GM18861 (cell line): ENCODE data around the gene DTD2.
"Not testable (repeated sequence)": the region's sequence is repeated elsewhere in the genome, so short reads cannot be mapped to it uniquely, and the experiment has no call there.

Experiments used
- ATAC-seq: cut with Tn5 transposase; IDR thresholded peaks from one replicate; pipeline ENCODE4 v1.9.1; 2021; ENCODE audit not compliant: unreplicated experiment

DTD2 gene

DNA sequence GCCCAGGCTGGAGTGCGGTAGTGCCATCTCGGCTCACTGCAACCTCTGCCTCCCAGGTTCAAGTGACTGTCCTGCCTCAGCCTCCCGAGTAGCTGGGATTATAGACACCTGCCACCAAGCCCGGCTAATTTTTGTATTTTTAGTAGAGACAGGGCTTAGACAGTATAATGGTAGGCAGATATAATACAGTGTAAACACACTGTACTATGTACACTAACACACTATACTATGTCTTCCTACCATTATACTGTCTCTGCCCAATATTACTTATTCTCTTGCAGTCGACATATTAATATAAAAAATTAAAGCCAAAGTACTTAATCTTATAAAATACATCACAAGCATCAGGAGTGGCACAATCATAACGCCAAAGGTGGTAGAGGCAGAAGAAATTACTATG, 15.0 kb downstream of the DTD2 start:
- no peak for ATAC-seq

DNA sequence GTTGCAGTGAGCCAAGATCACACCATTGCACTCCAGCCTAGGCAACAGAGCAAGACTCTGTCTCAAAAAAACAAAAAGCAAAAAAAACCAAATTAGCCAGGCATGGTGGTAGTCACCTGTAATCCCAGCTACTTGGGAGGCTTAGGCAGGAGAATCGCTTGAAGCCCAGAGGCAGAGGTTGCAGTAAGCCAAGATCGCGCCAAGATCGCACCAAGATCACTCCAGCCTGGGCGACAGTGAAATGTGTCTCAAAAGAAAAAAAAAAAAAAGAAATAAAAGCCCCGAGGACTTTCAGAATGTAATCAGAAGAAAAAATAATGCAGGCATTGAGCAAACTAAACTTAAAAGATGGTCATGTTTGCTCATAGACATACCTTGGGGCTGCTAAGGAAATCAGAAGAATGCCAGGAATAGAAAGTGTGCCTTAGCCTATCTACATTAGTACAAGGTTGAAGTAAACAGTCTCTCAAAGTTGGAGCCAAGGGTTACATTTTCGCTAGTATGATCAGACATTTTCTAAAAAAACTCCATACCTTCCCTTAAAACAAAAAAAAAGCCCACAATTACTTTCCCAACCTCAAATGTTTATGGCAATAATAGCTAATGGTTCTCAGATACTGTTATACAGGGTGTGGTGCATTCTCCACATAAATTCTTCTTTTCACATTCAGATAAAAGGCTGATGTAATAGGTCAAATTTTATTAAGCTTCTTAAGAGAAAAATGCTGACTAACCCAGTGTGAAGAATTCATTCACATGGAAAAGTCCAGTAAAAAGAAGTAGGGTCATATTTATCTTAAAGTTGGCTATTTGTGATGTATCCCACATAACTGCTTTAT, 15.8 kb downstream of the DTD2 start:
- ATAC-seq, result no peak

DNA sequence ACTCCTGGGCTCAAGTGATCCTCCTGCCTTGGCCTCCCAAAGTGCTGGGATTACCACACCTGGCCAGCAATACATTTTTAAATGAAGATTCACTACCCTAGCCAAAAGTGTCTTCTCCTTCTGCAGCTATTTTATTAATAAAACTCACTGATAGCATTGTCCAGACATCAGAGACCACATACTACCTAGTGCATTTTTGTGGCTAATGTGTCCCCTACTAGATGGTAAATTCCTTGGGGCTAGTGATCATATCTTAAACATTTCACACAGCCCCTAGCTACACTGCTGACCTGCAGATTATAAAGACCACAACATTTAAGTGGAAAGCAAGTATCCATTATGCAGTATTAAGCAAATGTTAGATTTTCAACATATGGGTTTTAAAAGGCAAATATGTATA, 17.0 kb downstream of the DTD2 start:
- no peak for ATAC-seq

DNA sequence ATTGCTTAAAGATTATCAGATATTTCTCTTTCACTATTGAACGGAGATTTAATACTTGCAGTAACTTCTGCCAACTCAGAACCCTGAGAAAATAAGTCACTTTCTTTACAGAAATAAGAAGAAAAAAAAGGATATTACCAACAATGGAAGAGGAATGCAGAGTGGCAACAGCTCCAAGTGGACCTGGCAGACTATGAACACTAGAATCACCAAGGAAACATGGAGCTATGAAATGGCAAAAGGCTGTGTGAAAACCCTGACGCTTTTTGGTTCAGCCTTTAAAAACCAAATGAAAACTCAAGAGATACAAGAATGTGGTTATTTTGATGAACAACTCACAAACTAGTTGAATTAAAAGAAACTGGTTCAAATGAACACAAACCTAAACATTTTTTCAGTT, 17.7 kb downstream of the DTD2 start:
- ATAC-seq, result no peak

DNA sequence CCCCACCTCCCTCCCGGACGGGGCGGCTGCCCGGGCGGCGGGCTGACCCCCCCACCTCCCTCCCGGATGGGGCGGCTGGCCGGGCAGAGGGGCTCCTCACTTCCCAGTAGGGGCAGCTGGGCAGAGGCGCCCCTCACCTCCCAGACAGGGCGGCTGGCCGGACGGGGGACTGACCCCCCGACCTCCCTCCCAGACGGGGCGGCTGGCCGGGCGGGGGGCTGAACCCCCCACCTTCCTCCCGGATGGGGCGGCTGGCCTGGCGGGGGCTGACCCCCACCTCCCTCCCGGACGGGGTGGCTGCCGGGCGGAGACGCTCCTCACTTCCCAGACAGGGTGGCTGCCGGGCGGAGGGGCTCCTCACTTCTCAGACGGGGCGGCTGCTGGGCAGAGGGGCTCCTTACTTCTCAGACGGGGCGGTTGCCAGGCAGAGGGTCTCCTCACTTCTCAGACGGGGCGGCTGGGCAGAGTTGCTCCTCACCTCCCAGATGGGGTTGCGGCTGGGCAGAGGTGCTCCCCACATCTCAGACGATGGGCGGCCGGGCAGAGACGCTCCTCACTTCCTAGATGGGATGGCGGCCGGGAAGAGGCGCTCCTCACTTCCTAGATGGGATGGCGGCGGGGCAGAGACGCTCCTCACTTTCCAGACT, 20.1 kb downstream of the DTD2 start:
- ATAC-seq, result not testable (repeated sequence)

DNA sequence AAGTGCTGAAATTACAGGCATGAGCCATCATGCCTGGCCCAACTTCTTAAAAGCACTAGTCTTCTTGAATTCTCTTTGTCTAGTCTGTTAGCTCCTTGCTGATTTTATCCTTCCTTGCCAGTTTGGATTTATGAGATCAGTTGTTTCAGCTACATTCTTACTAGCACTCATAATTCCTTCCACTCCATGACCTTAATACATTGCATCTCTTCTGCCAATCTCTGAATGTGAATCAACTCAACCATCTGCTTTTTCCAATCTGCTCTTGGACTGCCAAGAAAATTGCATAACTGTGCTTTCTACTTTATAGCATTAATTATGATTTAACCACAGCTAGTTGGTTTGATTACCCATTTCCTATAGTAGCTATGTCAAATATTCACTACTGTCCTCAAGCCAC, 22.0 kb downstream of the DTD2 start:
- no peak for ATAC-seq

DNA sequence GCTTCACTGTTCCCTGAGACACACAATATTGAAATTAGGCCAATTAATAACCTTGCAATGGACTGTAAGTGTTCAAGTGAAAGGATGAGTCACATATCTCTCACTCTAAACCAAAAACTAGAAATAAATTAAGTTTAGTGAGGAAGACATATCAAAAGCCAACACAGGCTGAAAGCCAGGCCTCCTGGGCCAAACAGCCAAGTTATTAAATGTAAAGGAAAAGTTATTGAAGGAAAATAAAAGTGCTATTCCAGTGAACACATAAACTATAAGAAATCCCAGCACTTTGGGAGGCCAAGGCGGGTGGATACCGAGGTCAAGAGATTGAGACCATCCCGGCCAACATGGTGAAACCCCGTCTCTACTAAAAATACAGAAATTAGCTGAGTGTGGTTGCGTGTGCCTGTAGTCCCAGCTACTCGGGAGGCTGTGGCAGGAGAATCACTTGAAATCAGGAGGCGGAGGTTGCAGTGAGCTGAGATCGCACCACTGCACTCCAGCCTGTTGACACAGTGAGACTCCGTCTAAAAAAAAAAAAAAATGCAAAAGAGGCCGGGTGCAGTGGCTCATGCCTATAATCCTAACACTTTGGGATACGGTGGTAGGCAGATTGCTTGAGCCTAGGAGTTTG, 26.6 kb downstream of the DTD2 start:
- no peak for ATAC-seq

DNA sequence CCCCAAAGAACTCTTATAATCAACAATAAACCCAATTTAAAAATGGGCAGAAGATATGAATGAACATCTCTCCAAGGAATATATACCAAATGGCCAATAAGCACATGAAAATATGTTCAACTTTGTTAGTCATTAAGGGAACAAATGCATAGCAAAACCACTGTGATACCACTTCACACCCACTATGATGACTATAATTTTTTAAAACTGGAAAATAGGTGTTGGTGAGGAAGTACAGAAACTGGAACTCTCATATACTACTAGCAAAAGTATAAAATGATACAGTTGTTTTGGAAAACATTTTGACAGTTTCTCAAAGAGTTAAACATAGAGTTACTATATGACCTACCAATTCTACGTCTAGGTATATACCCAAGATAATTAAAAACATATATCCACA, 27.5 kb downstream of the DTD2 start:
- ATAC-seq, result no peak

DNA sequence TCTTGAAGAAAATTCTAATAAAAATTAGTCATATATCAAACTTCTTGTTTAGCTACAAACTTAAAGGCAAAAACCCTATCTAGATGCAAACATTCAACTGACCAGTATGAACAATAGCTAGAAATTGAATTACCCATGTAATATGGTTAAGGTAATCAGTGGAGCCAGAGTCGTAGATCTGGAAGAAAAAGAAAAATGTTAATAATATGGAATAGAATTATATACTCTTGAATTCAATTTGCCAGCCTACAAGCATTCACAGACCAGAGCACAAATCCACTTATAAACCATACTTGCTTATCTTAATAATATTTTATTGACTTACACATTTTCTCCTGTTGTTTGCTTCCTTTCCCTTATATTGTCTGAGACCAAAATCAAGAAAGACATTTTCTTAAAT, 29.3 kb downstream of the DTD2 start:
- ATAC-seq, result no peak

DNA sequence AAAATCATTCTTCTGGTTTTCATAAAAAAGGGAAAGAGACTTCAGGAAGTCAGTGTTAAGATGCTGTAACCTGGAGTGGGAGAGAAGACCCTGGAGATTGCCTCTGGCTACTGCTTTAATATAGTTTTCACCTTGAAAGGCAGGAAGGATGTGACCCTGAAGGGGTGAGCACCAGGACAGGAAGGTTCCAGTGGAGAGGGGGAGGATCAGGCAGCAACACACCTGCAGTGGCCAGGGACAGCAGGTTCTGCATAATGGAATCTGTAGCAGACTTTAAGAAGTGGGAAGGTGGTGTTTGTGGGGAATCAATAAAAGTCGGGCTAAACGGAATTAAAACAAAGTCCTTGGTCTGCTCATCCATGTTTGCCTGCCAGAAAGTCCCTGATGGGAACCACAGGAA, 30.6 kb downstream of the DTD2 start:
- ATAC-seq, result no peak

DNA sequence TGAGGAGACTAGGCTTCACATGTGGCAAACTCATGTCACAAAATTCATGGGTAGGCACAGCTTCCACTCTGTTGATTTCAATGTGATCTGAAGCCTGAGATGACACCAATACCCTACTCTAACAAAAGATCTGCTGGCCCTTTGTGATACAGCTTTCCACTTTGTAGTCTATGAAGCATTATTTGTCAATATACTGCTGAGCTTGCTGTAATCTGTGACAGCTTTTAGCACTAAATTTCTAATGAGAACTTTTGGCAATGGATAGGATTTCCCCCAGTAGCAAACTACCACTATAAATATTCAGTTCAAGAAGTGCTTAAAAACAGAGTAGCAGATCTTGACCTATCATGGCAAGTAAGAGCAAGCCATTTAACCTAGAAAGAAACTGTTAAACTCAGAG, 31.4 kb downstream of the DTD2 start:
- ATAC-seq, result no peak

DNA sequence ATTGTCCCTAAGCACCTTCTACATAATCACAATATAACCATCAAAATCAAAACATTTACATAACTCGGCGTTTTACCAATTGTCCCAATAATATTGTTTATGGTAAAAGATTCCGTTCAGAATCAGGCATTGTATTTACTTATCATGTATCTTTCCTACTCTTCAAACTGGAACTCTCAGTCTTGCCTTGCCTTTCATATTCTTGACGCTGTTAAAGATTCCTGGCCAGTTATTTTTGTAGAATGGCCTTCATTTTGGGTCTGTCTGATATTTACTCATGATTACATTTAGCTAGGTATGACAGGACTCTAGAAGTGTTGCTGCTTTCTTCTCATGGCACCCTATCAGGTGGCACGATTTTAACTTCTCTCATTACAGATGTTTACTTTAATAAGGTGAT, 36.1 kb downstream of the DTD2 start:
- no peak for ATAC-seq

DNA sequence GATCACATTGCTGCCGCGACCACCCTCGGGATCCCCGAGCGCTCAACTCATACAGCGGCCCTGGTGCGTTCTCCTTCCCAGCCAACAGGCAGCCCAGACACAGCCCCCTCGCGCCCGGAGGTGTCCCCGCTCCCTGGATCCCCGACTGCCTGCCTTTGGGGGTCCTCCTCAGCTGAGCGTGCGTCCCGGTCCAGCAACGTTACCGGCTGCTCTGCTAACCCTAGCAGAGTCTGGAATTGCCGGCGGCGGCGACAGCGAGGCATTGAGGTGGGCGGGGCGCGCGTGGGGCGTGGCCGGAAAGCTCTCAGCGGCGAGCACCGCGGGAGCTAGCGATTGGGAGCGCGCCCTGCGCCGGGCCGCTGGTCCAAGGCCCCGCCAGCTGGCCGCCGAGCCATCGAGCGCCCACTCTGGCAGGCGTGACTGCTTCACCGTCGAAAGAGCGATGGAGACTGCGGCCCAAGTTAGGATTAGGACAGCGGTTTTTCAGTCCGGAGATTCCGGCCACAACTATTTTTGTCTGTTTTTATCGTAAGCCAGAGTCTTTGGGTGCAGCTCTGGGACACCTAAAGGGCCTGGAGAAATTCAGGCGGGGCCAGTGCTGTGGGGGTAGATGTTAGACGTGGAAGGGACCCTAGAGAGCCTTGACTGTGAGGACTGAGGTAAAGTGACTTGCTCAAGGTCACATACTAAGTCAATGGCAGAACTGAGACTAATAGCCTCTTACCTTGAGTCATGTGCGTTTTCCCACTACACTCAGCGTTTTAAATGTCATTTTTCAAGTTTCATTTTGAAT, 36.8 kb downstream of the DTD2 start, which contains the start of gene HEATR5A:
Gene HEATR5A (minus strand): TSS at position 232 of the 793 bp plus-strand sequence. CDS start 17,575 bp downstream, outside the sequence.
- peak; percentile 98 for ATAC-seq

DNA sequence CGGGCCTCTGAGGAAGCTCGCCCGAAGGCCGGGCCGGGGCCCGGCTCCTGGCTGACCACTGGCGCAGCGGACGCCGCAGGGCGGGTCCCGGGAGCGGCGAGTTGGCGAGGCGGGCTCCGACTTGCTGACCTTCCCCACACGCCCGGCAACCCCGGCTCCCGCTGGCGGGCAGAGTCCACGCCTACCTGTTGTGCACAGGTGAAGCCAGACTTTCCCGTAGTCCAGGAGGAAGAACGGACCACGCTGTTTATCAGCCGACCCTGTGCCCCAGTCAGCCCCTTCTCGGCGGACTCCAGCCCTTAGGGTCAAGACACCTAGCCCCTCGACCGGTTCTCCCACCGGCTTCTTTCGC, 37.4 kb downstream of the DTD2 start:
- no peak for ATAC-seq

DNA sequence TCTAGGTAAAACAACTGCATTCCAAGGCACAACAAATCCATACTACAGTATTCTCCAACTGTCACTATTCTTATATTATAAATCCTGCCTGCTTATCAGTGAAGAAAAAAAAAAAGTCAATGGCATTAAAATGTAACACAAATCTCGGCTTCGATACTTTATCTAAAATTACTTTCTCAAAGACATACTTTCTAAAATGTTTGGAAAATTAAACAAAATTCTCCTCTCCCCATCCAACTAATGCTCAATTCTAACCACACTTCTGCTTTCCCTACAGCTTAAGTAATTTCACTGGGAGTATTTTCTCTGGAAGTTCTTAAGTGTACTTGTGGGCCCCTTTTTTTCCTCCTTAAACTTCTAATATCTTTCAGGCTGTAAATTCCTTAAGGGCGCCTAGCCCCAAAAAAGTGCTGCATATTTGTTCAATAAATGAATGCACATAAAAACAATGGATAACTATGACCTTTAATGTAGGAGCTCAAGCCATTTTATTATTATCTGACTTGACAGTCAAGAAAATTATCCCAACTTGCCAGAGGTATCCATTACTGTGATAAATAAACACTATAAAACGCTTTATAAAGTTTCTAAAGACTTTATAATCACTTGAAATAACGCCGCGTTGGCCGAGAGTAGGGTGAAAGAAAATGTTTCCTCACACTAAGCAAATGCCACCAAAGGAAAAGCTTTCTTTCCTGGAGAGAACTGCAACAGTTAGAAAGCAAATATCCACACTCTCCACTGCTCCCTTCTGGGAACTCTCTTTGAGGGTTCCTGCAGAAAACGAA, 37.9 kb downstream of the DTD2 start:
- ATAC-seq, result no peak

DNA sequence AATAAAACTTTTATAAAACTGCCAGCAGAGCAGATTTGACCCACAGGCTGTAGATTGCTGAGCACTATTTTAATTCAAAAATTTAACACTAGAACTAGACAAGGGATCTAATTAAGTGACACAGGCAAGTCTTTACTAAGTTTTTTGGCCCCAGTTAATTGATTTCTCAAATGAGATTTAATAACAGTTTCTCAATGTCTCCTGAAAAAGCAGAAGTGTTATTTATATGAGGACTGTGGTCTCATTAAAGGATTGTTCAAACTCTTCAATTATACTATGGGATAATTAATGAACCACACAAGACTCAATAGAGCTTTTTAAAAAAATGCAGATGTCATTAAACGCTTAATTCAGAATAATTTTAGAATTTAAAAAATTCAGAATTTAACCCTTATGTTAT, 38.9 kb downstream of the DTD2 start:
- no peak for ATAC-seq

DNA sequence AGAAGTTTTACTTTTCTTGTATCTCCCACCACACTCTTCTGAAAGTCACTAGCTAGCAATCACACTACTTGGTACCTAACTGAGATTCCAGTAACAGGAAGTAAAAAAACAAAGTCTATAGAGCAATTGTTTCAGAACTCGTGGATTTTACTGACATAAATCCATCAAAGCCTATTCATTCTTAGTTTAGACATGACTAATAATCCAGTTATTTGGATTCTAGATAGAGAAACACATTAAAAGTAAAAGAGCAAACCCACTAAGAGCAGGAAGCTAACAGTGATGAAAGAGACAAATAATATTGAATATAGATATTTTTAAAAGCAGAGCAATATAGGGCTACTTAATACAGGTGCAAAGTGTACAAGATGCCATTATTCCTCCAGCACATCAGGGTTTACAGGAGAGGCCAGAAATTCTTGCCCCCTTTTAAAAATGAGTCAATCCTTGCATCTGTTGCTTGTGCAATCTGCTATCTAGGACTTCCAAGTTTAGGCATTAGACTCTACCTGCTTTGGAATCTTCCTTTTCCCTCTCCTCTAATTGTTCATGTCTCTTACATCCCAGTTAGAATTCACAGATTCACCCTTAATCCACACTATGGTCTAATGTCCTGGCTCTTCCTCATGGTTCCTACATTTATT, 43.0 kb downstream of the DTD2 start:
- ATAC-seq, result no peak

DNA sequence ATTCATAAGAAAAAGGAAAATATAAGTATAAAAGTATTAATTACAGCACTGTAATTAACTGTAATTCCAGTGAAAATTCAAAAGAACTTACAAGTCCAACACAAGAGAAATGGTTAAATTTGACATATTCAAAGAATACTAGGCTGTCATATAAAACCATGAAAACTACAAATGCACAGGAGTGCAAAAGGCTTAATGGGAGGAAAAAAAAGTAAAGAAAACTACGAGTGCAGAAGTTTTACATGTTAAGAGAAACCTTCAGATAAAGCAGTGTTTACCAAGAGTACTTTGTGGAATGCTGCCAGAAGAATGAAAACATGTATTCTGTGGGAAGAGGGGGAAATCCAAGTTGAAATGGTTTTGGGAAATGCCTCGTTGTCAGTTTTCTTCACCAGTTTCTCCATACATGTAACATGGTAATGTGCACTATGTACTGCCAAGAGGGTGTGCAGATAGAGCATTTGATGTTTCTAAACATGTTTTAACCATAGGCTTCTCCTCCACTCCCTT, 46.0 kb downstream of the DTD2 start:
- ATAC-seq, result no peak

DNA sequence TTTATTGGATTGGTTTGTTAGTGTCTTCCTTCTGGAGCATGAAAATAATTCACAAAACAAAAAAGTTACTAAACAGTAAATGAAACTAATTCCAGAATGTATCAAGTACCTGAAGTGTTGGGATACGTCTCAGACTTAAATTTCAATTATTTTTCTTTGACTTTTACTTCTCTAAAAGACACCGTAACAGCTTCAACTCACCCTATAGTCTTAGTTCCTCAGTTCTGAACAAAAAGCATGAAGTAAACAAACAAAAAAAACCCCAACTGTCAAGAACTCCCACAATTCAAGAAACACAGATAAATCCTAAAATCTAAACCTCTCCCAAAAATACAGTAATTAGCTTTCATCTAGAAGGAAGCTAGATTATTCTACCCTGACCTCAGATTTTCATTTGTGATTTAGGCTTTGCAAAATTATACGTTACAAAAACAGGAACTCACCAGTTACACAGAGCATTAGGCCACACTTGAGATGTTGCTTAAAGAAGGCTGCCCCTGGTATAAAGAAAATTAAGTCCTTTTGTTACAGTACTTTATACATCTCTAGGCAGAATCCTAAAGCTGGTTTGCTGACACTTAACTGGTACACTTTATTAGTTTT, 47.2 kb downstream of the DTD2 start:
- no peak for ATAC-seq

DNA sequence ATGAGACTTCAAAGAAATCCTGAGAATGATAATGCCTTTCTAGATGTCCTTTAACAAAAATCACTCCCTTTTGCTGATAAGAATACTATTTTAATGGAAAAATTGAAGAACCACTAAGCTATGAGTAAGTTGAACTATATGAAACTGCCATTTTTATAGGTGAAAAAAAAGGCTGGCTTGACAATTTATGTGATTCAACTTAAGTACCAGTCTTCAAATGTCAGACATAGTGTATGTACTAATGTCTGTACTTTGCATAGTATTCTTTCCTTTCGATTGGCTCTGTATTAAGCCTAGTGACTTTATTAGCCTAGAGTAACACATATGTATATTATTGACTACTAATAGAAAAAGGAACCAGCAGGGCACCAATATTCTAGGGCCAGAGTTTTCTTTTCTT, 48.9 kb downstream of the DTD2 start:
- ATAC-seq, result no peak
